ENCODE measurements around the gene FBXW11. TPM values are rescaled to one million over a fixed set of nuclear protein-coding genes. Genes with fewer than 3 reads are reported as not detected.

The FBXW11 gene
- total and polyA plus RNA-seq, 11 donors: 7.8 to 110 (median 83.0) TPM

- Histone ChIP-seq H3K9me3 (no peaks in the 10 kb centered on the region), H3K27me3 (no peaks in the 10 kb centered on the region), H3K4me3 (no peak overlapping the region), H3K4me1 (peaks cover 0 to 27% (median 7%) of the 10 kb centered on the region in 12 donors), H3K36me3 (peaks cover 0 to 15% (median 6%) of the 10 kb centered on the region in 9 donors), H3K27ac (no peak overlapping the region)
- intact Hi-C loops (cut with DNase I): loop anchor here in 1 of 10 donors (5.0 kb wide), 1 partner anchor 58 kb away; no protein-coding TSS in a partner anchor
- ATAC-seq (no peak), DNase-seq (no peak)
- TF ChIP-seq CTCF (IDR thresholded peaks at IDR 0.05) (no peak), POLR2A (IDR thresholded peaks at IDR 0.05) (no peak)
Measured at GRCh38 chr5:171989946-171990712, 16.3 kb downstream of the FBXW11 start.

GRCh38 chr5:171989276-171989675 is 17.2 kb downstream of the FBXW11 start:
- Histone ChIP-seq H3K36me3 (peaks cover 0 to 12% (median 6%) of the 10 kb centered on the region in 9 donors), H3K27me3 (no peaks in the 10 kb centered on the region), H3K9me3 (no peaks in the 10 kb centered on the region), H3K27ac (no peak overlapping the region), H3K4me1 (peaks cover 0 to 36% (median 11%) of the 10 kb centered on the region in 12 donors), H3K4me3 (no peak overlapping the region)
- intact Hi-C loops (cut with DNase I): no loop called here
- WGBS, 4 donors: 73 to 85% (median 77%) methylated on average over 5 of the region's 5 CpGs
- TF ChIP-seq CTCF (IDR thresholded peaks at IDR 0.05): no peak
- no peak for TF ChIP-seq POLR2A (IDR thresholded peaks at IDR 0.05)
- ATAC-seq (no peak), DNase-seq (no peak)

GRCh38 chr5:171986772-171987171 is 19.7 kb downstream of the FBXW11 start:
- WGBS, 4 donors: 76 to 91% (median 84%) methylated on average over 4 of the region's 4 CpGs
- intact Hi-C loops (cut with DNase I): no loop called here
- H3K4me1 ChIP-seq: peaks cover 0 to 38% (median 13%) of the 10 kb centered on the region in 12 donors
- H3K9me3 ChIP-seq: no peaks in the 10 kb centered on the region
- no peaks in the 10 kb centered on the region for H3K27me3 ChIP-seq
- peaks cover 0 to 9% (median 0%) of the 10 kb centered on the region in 9 donors for H3K36me3 ChIP-seq
- TF ChIP-seq CTCF (IDR thresholded peaks at IDR 0.05) (no peak), POLR2A (IDR thresholded peaks at IDR 0.05) (no peak)
- H3K4me3 ChIP-seq: no peak overlapping the region
- H3K27ac ChIP-seq: no peak overlapping the region
- ATAC-seq (no peak), DNase-seq (no peak)

GRCh38 chr5:171984748-171985419 is 21.6 kb downstream of the FBXW11 start:
- H3K27me3 ChIP-seq: no peaks in the 10 kb centered on the region
- peaks cover 0 to 8% (median 0%) of the 10 kb centered on the region in 9 donors for H3K36me3 ChIP-seq
- peaks cover 0 to 12% (median 7%) of the 10 kb centered on the region in 12 donors for H3K9me3 ChIP-seq
- intact Hi-C loops (cut with DNase I): no loop called here
- H3K4me3 ChIP-seq: no peak overlapping the region
- H3K27ac ChIP-seq: no peak overlapping the region
- peaks cover 0 to 26% (median 7%) of the 10 kb centered on the region in 12 donors for H3K4me1 ChIP-seq
- WGBS, 4 donors: 87 to 89% (median 89%) methylated on average over 6 of the region's 6 CpGs
- DNase-seq: no peak
- ATAC-seq: no peak
- TF ChIP-seq POLR2A (IDR thresholded peaks at IDR 0.05) (no peak), CTCF (IDR thresholded peaks at IDR 0.05) (no peak)

Data from heart left ventricle (tissue), 16 donors.